GM18951 (cell line): ENCODE measurements around the gene SRPK1.

Source experiments
- POLR2A ChIP-seq: IDR thresholded peaks from 4 replicates; pipeline ENCODE4 v1.6.1; 2011; ENCODE audit warnings: mild to moderate bottlenecking; ENCODE audit not compliant: insufficient read length, insufficient read depth; ENCODE audit errors: extremely low read depth
- in situ Hi-C: fragments of 300-500 bp; cut with MboI; formaldehyde crosslinking; loops from one replicate; pipeline ENCODE4 v1.12.0; 2022; ENCODE audit warnings: low sequenced_read_pairs, mixed read lengths, inconsistent platforms; ENCODE audit not compliant: unreplicated experiment

Gene SRPK1

GRCh38 chr6:35898003-35898402, 22.9 kb downstream of the SRPK1 start:
- in situ Hi-C loops: no loop called here
- no peak for TF ChIP-seq POLR2A

GRCh38 chr6:35897486-35897885, 23.4 kb downstream of the SRPK1 start:
- TF ChIP-seq POLR2A: no peak
- in situ Hi-C loops: no loop called here

- TF ChIP-seq POLR2A: no peak
- in situ Hi-C loops: no loop called here
These were observed 23.9 kb downstream of the SRPK1 start for GRCh38 chr6:35897036-35897435.

GRCh38 chr6:35896228-35896627, 24.7 kb downstream of the SRPK1 start:
- no peak for TF ChIP-seq POLR2A
- in situ Hi-C loops: no loop called here

- TF ChIP-seq POLR2A: no peak
- in situ Hi-C loops: no loop called here
These were observed 25.3 kb downstream of the SRPK1 start for GRCh38 chr6:35895560-35895959.

- in situ Hi-C loops: no loop called here
- TF ChIP-seq POLR2A: no peak
These were observed 26.1 kb downstream of the SRPK1 start for GRCh38 chr6:35894776-35895175.

GRCh38 chr6:35893246-35893645, 27.7 kb downstream of the SRPK1 start:
- in situ Hi-C loops: no loop called here
- TF ChIP-seq POLR2A: no peak

- no peak for TF ChIP-seq POLR2A
- in situ Hi-C loops: no loop called here
These were observed 28.4 kb downstream of the SRPK1 start for GRCh38 chr6:35892482-35892881.

- no peak for TF ChIP-seq POLR2A
These were observed 41.7 kb downstream of the SRPK1 start for GRCh38 chr6:35879151-35879550.

GRCh38 chr6:35876902-35877301, 44.0 kb downstream of the SRPK1 start:
- TF ChIP-seq POLR2A: no peak
- in situ Hi-C loops: no loop called here

More at GRCh38 chr6:35879151-35879550, 41.7 kb downstream of the SRPK1 start:
- in situ Hi-C loops: no loop called here

GRCh38 chr6:35874730-35875129, 46.2 kb downstream of the SRPK1 start:
- no peak for TF ChIP-seq POLR2A
- in situ Hi-C loops: no loop called here

GRCh38 chr6:35859367-35859766, 61.5 kb downstream of the SRPK1 start:
- no peak for TF ChIP-seq POLR2A
- in situ Hi-C loops: no loop called here

GRCh38 chr6:35857853-35858252, 63.0 kb downstream of the SRPK1 start:
- in situ Hi-C loops: no loop called here
- no peak for TF ChIP-seq POLR2A

GRCh38 chr6:35856250-35856649, 64.6 kb downstream of the SRPK1 start:
- in situ Hi-C loops: no loop called here
- no peak for TF ChIP-seq POLR2A

GRCh38 chr6:35852994-35853393, 67.9 kb downstream of the SRPK1 start:
- in situ Hi-C loops: no loop called here
- TF ChIP-seq POLR2A: no peak

- in situ Hi-C loops: no loop called here
These were observed 70.7 kb downstream of the SRPK1 start for GRCh38 chr6:35850208-35850607.

GRCh38 chr6:35844290-35844689, 76.6 kb downstream of the SRPK1 start:
- in situ Hi-C loops: no loop called here

More at GRCh38 chr6:35850208-35850607, 70.7 kb downstream of the SRPK1 start:
- no peak for TF ChIP-seq POLR2A

More at GRCh38 chr6:35844290-35844689, 76.6 kb downstream of the SRPK1 start:
- no peak for TF ChIP-seq POLR2A
